ENCODE measurements around the gene RUSF1. TPM values are rescaled to one million over a fixed set of nuclear protein-coding genes. Genes with fewer than 3 reads are reported as not detected.

Gene RUSF1
- total RNA-seq, 1 experiment from 2014 or later, result 59.3 TPM

GRCh38 chr16:31467151-31467773 is 40.9 kb downstream of the RUSF1 start:
- Histone ChIP-seq H3K4me3 (replicated peaks in 1 of 2; ENCODE audit: low read depth in 1 of 2, low read length in 2 of 2) (no peak overlapping the region), H3K9me2 (ENCODE audit: insufficient read depth) (no peaks in the 10 kb centered on the region), H2AFZ (ENCODE audit: low read depth, low read length, poor library complexity, severe bottlenecking) (no peak overlapping the region), H3K9me3 (ENCODE audit: control insufficient read depth in 1 of 2, insufficient read depth in 1 of 2, low read depth in 1 of 2, low read length in 2 of 2) (no peaks in the 10 kb centered on the region), H3K27me3 (ENCODE audit: insufficient read depth, low read length) (no peaks in the 10 kb centered on the region), H3K9ac (ENCODE audit: low read length) (no peak overlapping the region), H3K4me2 (ENCODE audit: low read length) (no peak overlapping the region), H3K4me1 (ENCODE audit: control insufficient read depth in 1 of 2, insufficient read depth in 2 of 2, low read length in 2 of 2) (peaks cover 6 to 9% of the 10 kb centered on the region in 2 experiments), H3K27ac (ENCODE audit: low read depth, low read length) (no peak overlapping the region), H4K20me1 (ENCODE audit: insufficient read depth) (no peaks in the 10 kb centered on the region), H3K79me2 (ENCODE audit: insufficient read depth, low read length) (no peaks in the 10 kb centered on the region), H3K36me3 (ENCODE audit: control insufficient read depth in 1 of 2, insufficient read depth in 2 of 2, low read length in 2 of 2) (no peaks in the 10 kb centered on the region)
- BruUV-seq (replicated peaks), result no TSS peak
- intact Hi-C loops (cut with micrococcal nuclease), result no loop called here
- DNase-seq (ENCODE audit: low read depth, low spot score), result no peak
- ATAC-seq, result no peak
- ChIA-PET CTCF (no interaction called here), POLR2A (no interaction called here), RAD21 (ENCODE audit: low non-redundant PET in 1 of 2, low total read pairs in 2 of 2, uncharacterized antibody in 2 of 2, unreplicated experiment in 2 of 2) (no interaction called here)
- TF ChIP-seq POLR2A (IDR thresholded peaks at IDR 0.05; ENCODE audit: borderline replicate concordance, extremely low read depth, insufficient read depth, insufficient read length) (no peak), ZBTB33 (IDR thresholded peaks at IDR 0.05; ENCODE audit: extremely low read depth, insufficient replicate concordance, low read length) (no peak), YY1 (IDR thresholded peaks at IDR 0.05; ENCODE audit: extremely low read depth, insufficient replicate concordance, low read depth, low read length) (no peak), CEBPB (IDR thresholded peaks at IDR 0.05; ENCODE audit: low read depth) (no peak), REST (IDR thresholded peaks at IDR 0.05; ENCODE audit: low read depth) (no peak), ATF3 (IDR thresholded peaks at IDR 0.05) (no peak), EZH2phosphoT487 (IDR thresholded peaks at IDR 0.05; ENCODE audit: borderline replicate concordance) (no peak), JUND (IDR thresholded peaks at IDR 0.05) (no peak), CBX3 (IDR thresholded peaks at IDR 0.05; ENCODE audit: low read depth) (no peak), ELF1 (IDR thresholded peaks at IDR 0.05; ENCODE audit: borderline replicate concordance, low read depth) (no peak)

Data from HCT116 (cell line).